ENCODE data around the gene SPANXA2.
"Not testable (repeated sequence)": the region's sequence is repeated elsewhere in the genome, so short reads cannot be mapped to it uniquely, and the experiment has no call there.

DNA sequence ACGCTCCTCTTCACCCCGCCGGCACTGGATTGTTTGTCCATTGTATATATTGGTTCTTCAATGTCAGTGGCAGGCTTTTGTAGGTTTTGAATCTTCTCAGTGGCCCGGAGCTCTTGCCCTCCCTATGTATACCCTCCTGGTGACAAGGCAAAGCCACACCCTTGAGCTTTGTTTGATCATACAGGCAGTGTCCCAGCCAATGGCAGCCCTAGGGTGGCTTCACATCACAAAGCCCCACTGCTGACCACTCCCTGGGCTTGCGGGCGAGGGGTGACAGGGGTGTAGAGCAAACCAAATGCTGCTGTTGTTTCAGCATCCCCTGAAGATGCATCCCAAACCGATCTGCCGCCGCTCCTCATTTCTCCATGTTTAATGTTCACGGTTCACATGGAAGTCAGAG lies 4.9 kb upstream of the SPANXA2 start, which contains the start of gene SPANXA1:
- TF ChIP-seq, protein P1, sequence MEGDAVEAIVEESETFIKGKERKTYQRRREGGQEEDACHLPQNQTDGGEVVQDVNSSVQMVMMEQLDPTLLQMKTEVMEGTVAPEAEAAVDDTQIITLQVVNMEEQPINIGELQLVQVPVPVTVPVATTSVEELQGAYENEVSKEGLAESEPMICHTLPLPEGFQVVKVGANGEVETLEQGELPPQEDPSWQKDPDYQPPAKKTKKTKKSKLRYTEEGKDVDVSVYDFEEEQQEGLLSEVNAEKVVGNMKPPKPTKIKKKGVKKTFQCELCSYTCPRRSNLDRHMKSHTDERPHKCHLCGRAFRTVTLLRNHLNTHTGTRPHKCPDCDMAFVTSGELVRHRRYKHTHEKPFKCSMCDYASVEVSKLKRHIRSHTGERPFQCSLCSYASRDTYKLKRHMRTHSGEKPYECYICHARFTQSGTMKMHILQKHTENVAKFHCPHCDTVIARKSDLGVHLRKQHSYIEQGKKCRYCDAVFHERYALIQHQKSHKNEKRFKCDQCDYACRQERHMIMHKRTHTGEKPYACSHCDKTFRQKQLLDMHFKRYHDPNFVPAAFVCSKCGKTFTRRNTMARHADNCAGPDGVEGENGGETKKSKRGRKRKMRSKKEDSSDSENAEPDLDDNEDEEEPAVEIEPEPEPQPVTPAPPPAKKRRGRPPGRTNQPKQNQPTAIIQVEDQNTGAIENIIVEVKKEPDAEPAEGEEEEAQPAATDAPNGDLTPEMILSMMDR (IDR thresholded peaks at IDR 0.05), result not testable (repeated sequence)
- TF ChIP-seq POLR2A, EP300 (IDR thresholded peaks at IDR 0.05): not testable (repeated sequence)

Measured in gastroesophageal sphincter (tissue), 3 donors.